Amniotic epithelial cell (primary cell): ENCODE data around the gene GOLGA3.
"Not testable (repeated sequence)": the region's sequence is repeated elsewhere in the genome, so short reads cannot be mapped to it uniquely, and the experiment has no call there.

Experiments used
- DNase-seq: peaks from one replicate; pipeline ENCODE4 v3.0.0-alpha.2; 2010; ENCODE audit warnings: low read depth

The GOLGA3 gene

GRCh38 chr12:132828706-132829534 lies at the start of gene GOLGA3:
GOLGA3 (minus strand) TSS chr12:132828869; CDS start chr12:132822128, 6,741 bp downstream.
- DNase-seq = peak; percentile 90

- DNase-seq = not testable (repeated sequence)
Observed at GRCh38 chr12:132874620-132875019, 46.0 kb upstream of the GOLGA3 start.

GRCh38 chr12:132874175-132874574 lies 45.5 kb upstream of the GOLGA3 start:
- DNase-seq = no peak

- DNase-seq = no peak
Observed at GRCh38 chr12:132873724-132874123, 45.1 kb upstream of the GOLGA3 start.

DNA sequence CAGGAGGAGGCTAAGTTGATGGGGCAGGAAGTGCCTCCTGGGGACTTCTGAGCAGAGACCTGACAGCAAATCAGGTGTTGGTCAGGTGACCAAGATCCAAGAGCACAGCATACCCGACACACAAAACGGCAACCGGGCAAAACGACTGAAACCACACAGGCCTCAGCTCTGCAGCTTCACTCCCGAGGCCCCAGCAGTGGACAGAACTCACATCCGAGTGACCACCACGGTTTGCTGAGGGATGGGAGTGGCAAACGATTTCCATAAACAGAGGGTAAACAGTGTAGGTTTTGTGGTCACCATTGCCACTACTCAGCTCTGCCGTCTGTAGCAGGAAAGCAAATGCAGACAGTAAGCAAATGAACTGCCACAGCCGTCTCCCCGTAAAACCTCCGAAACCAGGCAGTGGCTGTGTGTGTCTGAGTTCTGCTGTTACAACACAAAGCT lies 44.3 kb upstream of the GOLGA3 start:
- no peak for DNase-seq

DNA sequence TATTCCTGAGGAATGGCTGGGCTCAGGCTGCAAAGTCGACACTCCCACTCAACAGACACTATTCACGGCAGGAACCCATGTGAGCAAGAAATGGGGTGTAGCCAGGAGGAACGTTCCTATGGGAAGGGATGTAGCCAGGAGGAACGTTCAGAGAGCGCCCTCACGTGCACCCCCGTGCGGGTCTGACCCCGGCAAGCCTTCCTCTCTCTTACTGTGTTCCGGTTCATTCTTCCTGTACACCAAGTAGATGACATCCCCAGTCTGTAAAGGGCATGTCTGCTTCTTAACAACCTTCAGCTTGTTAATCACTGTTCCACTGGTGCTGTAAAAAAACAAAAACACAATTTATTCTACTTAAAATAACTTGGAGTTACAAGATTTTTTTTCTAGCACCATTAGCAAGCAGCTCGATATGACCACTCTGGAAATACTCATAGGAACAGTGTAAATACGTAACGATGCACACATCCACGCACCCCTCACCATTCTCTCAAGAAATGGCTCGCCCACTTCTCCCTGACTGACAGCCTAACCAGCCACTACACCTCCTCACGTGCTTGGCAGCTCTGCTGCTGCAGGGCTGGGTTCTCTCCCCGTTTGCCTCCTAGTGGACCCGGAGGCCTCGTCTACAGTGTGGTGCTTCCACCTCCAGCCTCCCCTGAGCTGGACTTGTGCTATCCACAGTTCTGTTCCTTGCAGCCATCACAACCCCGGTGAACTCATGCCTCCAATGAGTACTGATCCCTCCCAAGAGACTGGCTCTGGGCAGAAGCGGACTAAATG lies 43.6 kb upstream of the GOLGA3 start:
- DNase-seq = no peak

DNA sequence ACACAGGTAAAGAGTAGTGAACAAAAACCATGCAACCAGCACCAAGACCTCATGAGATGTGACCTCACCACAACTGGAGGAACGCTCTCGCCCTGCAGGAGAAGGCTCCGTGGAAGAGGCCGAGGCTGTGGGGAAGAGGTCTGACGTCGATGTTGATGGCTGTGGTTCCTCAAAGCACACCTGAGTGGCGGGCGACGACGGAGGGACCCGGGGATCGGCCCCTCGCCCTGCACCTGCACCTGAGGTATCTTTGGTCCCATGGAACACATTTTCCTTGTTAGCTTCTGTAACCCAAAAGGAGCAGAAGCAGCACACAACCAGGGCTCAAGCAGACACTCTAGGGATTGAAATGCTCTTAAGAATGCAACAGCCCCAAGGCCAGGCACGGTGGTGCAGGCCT lies 40.9 kb upstream of the GOLGA3 start:
- no peak for DNase-seq

GRCh38 chr12:132866251-132866828 lies 37.7 kb upstream of the GOLGA3 start:
- peak; percentile 67 for DNase-seq

DNA sequence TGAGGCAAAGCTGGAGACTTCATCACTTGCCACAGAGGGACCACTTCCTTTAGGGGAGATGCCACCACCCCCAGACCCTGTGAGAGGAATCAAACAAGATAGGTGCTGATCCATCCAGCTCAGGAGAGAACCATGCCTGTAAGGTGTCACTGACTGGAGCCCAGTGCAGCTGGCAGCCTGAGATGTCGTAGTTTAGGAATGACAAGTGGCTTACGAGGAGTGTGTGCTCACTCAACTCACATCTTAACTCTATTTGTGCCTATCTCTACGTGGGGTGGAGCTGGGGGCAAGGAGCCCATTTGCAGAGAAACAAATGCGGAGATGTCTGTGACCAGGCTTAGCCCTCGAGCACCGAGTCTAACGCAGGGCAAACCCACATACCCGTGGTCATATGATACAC lies 32.9 kb upstream of the GOLGA3 start:
- no peak for DNase-seq

DNA sequence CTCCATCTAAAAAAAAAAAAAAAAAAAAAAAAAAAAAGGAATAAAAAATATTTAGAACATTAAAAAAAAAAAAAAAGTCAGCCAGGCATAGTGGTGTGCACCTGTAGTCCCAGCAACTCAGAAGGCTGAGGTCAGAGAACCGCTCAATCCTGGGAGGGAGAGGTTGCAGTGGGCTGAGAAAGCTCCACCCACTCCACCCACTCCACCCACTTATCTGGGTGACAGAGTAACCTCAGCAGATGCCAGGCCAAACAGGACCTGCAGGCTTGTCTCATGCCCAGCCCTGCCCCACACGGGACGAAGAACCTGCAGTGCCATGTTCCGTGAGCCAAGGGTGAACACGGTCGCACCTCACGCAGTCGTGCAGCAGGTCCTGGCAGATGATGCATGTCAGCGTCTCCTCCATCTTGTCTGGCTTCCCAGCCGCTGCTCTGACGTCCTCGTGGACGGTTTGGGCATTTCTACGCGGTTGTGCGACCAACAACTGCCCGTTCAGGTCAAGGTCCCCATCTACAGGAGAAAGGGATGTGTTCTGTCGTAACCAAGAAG lies 30.1 kb upstream of the GOLGA3 start:
- DNase-seq = no peak

- DNase-seq = not testable (repeated sequence)
Observed at GRCh38 chr12:132857019-132857418, 28.4 kb upstream of the GOLGA3 start.

DNA sequence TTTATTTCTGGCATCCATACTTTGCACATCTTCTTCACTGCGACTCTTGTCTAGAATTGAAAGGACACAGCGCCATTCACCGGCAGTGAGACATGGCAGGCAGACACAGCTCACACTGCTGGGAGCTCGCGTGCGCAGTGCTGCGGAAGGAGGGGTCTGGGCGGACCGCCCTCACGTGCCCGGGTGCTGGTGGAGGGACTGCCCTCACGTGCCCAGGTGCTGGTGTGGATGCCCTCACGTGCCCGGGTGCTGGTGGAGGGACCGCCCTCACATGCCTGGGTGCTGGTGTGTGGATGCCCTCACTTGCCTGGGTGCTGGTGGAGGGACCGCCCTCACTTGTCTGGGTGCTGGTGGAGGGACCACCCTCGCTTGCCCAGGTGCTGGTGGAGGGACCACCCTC lies 27.9 kb upstream of the GOLGA3 start:
- DNase-seq = no peak

- not testable (repeated sequence) for DNase-seq
Observed at GRCh38 chr12:132855211-132855610, 26.5 kb upstream of the GOLGA3 start.

- no peak for DNase-seq
Observed at GRCh38 chr12:132853285-132854092, 24.8 kb upstream of the GOLGA3 start.

DNA sequence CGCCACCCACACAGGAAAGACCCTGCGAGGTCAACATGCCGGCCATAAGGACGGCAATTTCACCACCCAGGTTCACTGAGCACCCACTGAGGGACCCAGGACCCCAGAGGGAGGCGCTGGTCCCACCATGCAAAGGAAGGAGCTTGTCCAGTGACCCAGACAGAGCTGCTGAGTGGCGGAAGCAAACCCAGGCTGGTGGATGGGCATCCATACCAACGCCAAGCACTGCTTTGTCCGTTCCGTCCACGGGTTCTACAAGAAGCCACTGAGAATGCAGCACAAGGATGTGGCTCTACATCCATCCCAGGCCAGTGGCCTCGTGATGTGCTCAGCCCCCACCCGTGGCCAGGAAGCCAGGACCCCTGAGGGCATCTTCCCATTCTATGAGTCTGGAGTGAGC lies 23.8 kb upstream of the GOLGA3 start:
- DNase-seq = no peak

GRCh38 chr12:132851465-132851864 lies 22.8 kb upstream of the GOLGA3 start:
- no peak for DNase-seq

- no peak for DNase-seq
Observed at GRCh38 chr12:132850291-132850690, 21.6 kb upstream of the GOLGA3 start.

- DNase-seq = no peak
Observed at GRCh38 chr12:132848521-132848920, 19.9 kb upstream of the GOLGA3 start.

DNA sequence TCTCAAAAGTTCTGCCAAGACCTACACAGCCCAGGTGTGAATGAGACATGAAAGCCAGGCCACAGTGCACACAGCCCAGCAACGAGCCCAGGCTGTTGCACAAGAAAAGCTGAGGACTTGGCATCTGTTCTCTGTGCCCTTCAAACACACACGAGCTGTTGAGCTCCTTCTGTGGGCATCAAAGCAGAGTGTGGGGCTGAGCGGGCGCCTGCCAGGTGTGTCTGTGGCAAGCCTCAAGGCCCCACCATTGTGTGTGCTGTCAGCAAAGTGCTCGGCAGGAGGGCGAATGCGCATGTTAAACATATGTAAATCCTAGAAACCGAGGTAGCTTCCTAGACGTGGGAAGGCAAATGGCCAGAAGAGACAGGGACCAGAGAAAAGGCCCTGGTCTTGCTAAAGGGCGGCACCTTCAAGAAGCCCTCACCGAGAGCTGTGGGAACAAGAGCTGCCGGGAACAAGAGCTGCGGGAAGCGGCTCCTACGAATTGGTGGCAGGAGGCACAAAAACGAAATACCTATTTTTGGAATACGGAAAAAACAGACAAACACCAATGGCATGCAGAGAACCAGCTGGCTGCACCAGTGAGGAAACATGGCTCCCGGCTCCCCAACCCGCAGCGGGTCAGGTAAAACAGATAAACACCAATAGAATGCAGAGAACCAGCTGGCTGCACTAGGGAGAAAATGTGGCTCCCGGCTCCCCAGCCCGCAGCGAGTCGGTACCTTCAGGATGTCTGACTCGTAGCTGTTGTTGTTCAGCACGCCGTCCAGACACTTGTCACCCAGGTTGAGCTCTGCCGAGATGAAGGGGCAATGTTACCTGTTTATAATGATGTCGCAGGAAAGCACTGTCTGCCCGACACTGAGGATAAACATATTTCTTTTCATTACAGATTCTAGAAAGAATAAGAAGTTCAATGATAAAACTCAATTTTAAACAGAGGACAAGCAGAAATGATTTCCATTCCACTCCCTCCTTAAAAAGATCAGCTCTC lies 19.0 kb upstream of the GOLGA3 start:
- no peak for DNase-seq

DNA sequence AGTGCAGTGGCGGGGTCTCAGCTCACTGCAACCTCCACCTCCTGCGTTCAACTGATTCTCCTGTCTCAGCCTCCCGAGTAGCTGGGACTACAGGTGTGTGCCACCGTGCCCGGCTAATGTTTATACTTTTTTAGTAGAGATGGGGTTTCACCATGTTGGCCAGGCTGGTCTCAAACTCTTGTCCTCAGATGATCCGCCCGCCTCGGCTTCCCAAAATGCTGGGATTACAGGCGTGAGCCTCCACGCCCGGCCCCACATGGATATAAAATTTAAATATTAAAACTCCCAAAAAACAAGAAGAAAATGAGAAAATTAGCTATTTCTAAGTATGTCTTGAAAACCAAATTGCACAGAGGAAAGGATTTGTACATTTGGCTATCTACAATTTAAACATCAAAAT lies 16.0 kb upstream of the GOLGA3 start:
- DNase-seq = not testable (repeated sequence)
